Measurements from ENCODE around the gene AKAP9.
"Not testable (repeated sequence)": the region's sequence is repeated elsewhere in the genome, so short reads cannot be mapped to it uniquely, and the experiment has no call there.

The AKAP9 gene

DNA sequence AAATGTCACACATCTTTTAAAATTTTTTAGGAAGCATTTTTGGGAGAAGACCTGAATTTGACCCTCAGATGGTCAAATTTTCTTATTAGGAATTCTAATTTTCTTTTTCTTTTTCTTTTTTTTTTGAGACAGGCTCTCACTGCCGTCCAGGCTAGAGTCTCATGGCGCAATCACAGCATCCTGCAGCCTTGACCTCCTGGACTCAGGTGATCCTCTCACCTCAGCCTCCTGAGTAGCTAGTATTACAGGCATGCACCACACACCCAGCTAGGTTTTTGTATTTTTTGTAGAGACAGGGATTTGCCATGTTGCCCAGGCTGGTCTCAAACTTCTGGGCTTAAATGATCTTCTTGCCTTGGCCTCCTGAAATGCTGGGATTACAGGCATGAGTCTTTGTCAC, 65.4 kb downstream of the AKAP9 start:
- no peaks in the 10 kb centered on the region for H3K27me3 Mint-ChIP-seq
- H3K36me3 Mint-ChIP-seq, result peaks cover 45% of the 10 kb centered on the region
- DNase-seq, result no peak
- H3K9me3 Mint-ChIP-seq, result peaks cover 8% of the 10 kb centered on the region
- CTCF ChIA-PET, result no interaction called here
- H3K4me3 Mint-ChIP-seq, result no peak overlapping the region
- H3K27ac Mint-ChIP-seq, result no peak overlapping the region
- no peaks in the 10 kb centered on the region for H3K4me1 Mint-ChIP-seq

- no peak overlapping the region for H3K27ac Mint-ChIP-seq
- no peak for DNase-seq
- no peak overlapping the region for H3K4me3 Mint-ChIP-seq
- H3K4me1 Mint-ChIP-seq, result no peaks in the 10 kb centered on the region
- CTCF ChIA-PET, result no interaction called here
- H3K36me3 Mint-ChIP-seq, result peaks cover 53% of the 10 kb centered on the region
- no peaks in the 10 kb centered on the region for H3K27me3 Mint-ChIP-seq
- peaks cover 8% of the 10 kb centered on the region for H3K9me3 Mint-ChIP-seq
Measured at GRCh38 chr7:92010215-92010614, 69.6 kb downstream of the AKAP9 start.

DNA sequence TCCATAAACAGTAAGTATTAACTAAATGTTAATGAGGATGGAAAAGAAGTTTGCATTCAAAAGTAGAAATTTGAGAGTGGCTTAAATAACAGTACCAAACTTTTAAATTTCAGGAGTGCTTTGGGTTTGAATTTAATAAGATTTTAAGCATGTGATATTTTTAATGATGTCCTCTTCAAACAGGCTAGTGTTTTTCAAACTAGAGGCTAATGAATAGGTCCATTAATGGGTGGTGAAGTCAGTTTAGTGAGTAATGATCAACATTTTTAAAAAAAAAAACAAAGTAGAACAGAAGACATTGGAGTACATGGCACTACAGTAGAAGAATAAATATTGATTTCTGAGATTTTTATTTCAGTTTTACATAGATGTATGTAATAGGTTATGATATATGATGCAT, 72.9 kb downstream of the AKAP9 start:
- DNase-seq, result no peak
- Mint-ChIP-seq H3K36me3 (peaks cover 45% of the 10 kb centered on the region), H3K9me3 (peaks cover 8% of the 10 kb centered on the region), H3K4me3 (no peak overlapping the region), H3K27me3 (no peaks in the 10 kb centered on the region), H3K4me1 (no peaks in the 10 kb centered on the region), H3K27ac (no peak overlapping the region)
- CTCF ChIA-PET, result no interaction called here

DNA sequence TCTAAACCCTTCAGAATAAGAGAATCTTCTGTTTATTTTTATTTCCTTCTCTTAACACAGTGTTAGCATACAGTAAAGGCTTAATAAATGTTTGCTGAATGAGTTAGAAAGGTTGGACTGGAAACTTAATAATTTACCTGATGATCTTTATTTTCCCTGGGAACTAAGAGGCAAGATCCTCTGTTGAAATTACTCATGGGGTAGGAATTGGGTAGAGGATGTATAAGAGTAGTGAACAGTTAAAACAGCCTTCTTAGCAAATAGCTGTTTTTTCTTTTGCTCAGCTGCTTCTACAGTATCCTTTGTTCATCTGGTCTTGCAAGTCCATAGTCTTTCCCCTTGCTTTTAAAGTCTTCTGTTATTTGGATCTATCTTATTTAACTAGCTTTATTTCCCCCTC, 80.0 kb downstream of the AKAP9 start:
- no peaks in the 10 kb centered on the region for H3K27me3 Mint-ChIP-seq
- H3K27ac Mint-ChIP-seq, result no peak overlapping the region
- no peaks in the 10 kb centered on the region for H3K9me3 Mint-ChIP-seq
- no peaks in the 10 kb centered on the region for H3K4me1 Mint-ChIP-seq
- H3K36me3 Mint-ChIP-seq, result peaks cover 28% of the 10 kb centered on the region
- DNase-seq, result no peak
- H3K4me3 Mint-ChIP-seq, result no peak overlapping the region
- CTCF ChIA-PET, result no interaction called here

GRCh38 chr7:92025260-92025659, 84.6 kb downstream of the AKAP9 start:
- CTCF ChIA-PET, result no interaction called here
- Mint-ChIP-seq H3K27ac (no peak overlapping the region), H3K9me3 (no peaks in the 10 kb centered on the region), H3K27me3 (no peaks in the 10 kb centered on the region), H3K36me3 (peaks cover 42% of the 10 kb centered on the region), H3K4me1 (no peaks in the 10 kb centered on the region), H3K4me3 (no peak overlapping the region)
- DNase-seq, result no peak

- DNase-seq, CTCF ChIA-PET, H3K27ac Mint-ChIP-seq, H3K4me1 Mint-ChIP-seq, H3K4me3 Mint-ChIP-seq, H3K27me3 Mint-ChIP-seq, H3K9me3 Mint-ChIP-seq: not testable (repeated sequence)
- peaks cover 48% of the 10 kb centered on the region for H3K36me3 Mint-ChIP-seq
Measured at GRCh38 chr7:92026635-92027034, 86.0 kb downstream of the AKAP9 start.

GRCh38 chr7:92027128-92027527, 86.5 kb downstream of the AKAP9 start:
- DNase-seq, H3K27me3 Mint-ChIP-seq, H3K27ac Mint-ChIP-seq, H3K4me1 Mint-ChIP-seq, H3K4me3 Mint-ChIP-seq, H3K9me3 Mint-ChIP-seq, CTCF ChIA-PET: not testable (repeated sequence)
- peaks cover 45% of the 10 kb centered on the region for H3K36me3 Mint-ChIP-seq

DNA sequence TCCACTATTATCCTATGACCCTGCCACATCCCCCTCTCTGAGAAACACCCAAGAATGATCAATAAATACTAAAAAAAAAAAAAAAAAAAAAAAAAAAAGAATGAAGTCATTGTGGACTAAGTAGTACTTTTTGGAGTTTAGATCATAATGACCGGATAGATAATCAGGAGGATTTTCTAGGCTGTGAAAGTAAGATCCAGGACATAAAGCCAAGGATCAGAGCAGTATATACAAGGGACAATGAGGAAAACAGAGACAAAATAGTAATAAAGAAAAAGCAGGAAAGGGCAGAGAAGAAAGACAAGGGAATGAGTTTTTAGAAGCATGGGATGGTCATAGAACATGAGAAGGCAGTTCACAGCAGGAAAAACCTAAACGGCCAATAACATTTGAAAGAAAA, 87.6 kb downstream of the AKAP9 start:
- H3K36me3 Mint-ChIP-seq, result peaks cover 41% of the 10 kb centered on the region
- CTCF ChIA-PET, result no interaction called here
- DNase-seq, result no peak
- no peak overlapping the region for H3K27ac Mint-ChIP-seq
- no peaks in the 10 kb centered on the region for H3K27me3 Mint-ChIP-seq
- no peak overlapping the region for H3K4me3 Mint-ChIP-seq
- no peaks in the 10 kb centered on the region for H3K4me1 Mint-ChIP-seq
- H3K9me3 Mint-ChIP-seq, result no peaks in the 10 kb centered on the region

- Mint-ChIP-seq H3K4me1 (no peaks in the 10 kb centered on the region), H3K4me3 (no peak overlapping the region), H3K9me3 (no peaks in the 10 kb centered on the region), H3K27me3 (no peaks in the 10 kb centered on the region), H3K27ac (no peak overlapping the region), H3K36me3 (peaks cover 37% of the 10 kb centered on the region)
- CTCF ChIA-PET, result no interaction called here
- no peak for DNase-seq
Measured at GRCh38 chr7:92028686-92029085, 88.0 kb downstream of the AKAP9 start.

DNA sequence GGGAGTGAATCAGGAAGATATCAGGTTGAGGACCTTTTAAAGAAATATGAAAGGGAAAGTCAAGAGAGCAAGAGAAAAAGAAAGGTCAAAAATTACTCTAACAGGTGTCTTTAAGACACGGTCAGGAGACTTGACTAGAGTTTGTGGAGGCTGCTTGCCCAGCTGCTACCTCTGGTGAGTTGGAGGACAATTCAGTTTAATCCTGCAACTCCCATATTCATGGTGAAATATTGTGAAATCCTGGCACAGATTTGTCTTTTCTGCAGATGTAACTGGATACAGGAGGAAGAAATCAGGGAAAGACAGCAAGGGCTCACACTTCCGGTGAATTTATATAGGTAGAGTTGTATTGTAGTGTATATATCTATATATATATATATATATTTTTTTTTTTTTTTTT, 93.5 kb downstream of the AKAP9 start:
- H3K4me1 Mint-ChIP-seq, result no peaks in the 10 kb centered on the region
- H3K36me3 Mint-ChIP-seq, result peaks cover 17% of the 10 kb centered on the region
- no peak overlapping the region for H3K4me3 Mint-ChIP-seq
- H3K27ac Mint-ChIP-seq, result peak overlapping the region; percentile 36
- H3K27me3 Mint-ChIP-seq, result no peaks in the 10 kb centered on the region
- CTCF ChIA-PET, result no interaction called here
- no peaks in the 10 kb centered on the region for H3K9me3 Mint-ChIP-seq
- no peak for DNase-seq

- Mint-ChIP-seq H3K27me3 (no peaks in the 10 kb centered on the region), H3K27ac (no peak overlapping the region), H3K4me1 (no peaks in the 10 kb centered on the region), H3K36me3 (peaks cover 16% of the 10 kb centered on the region), H3K4me3 (no peak overlapping the region), H3K9me3 (no peaks in the 10 kb centered on the region)
- DNase-seq, result no peak
- CTCF ChIA-PET, result no interaction called here
Measured at GRCh38 chr7:92035576-92035975, 94.9 kb downstream of the AKAP9 start.

GRCh38 chr7:92039900-92040299, 99.2 kb downstream of the AKAP9 start:
- Mint-ChIP-seq H3K4me1 (no peaks in the 10 kb centered on the region), H3K27ac (no peak overlapping the region), H3K4me3 (no peak overlapping the region), H3K9me3 (no peaks in the 10 kb centered on the region), H3K36me3 (peaks cover 14% of the 10 kb centered on the region), H3K27me3 (no peaks in the 10 kb centered on the region)
- DNase-seq, result no peak
- CTCF ChIA-PET, result no interaction called here

DNA sequence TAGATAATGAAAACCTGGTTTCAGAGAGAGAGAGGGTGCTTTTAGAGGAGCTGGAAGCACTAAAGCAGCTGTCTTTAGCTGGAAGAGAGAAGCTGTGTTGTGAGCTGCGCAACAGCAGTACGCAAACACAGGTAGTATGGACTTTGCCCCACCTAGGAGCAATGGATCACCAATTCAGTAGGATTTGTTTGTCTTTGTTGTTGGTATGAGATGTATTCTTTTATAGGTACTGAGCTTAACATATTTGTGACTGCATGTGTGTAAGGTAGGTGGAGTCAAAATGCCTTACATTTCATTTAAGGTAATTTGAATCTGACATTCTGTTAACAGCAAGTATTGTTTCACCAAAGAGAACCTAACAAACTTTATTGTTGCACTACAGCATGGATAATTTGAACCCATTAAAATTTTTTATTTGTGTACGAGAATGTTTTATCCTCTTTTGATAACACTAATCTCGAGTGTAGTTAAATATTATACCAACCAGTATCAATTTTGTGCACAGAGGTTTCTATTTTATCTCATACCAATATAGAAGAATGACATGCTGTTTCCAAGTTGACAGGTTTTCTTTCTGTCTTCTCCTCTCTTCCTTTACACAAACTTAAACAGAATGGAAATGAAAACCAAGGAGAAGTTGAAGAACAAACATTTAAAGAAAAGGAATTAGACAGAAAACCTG, 101.5 kb downstream of the AKAP9 start:
- DNase-seq, result no peak
- H3K36me3 Mint-ChIP-seq, result peaks cover 24% of the 10 kb centered on the region
- H3K4me1 Mint-ChIP-seq, result no peaks in the 10 kb centered on the region
- H3K4me3 Mint-ChIP-seq, result no peak overlapping the region
- H3K9me3 Mint-ChIP-seq, result no peaks in the 10 kb centered on the region
- H3K27me3 Mint-ChIP-seq, result no peaks in the 10 kb centered on the region
- CTCF ChIA-PET, result no interaction called here
- H3K27ac Mint-ChIP-seq, result no peak overlapping the region

DNA sequence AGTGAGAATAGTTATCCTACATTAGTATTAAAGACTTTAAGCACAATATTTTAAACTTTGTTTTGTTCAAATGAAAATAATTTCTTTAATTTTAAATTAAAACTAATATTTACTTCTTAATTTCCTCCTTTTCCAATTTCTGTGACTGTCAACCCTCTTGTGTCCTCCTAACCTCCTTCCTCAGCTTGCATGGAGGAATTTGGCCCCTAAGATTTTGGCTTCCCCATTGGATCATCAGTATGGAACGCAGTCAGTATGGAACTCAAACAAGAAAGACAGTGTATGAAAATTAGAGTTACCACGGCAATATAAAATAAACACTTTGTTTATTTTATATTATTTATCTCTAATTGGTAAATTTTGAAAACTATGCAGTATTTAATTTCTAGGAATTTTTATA, 102.4 kb downstream of the AKAP9 start:
- Mint-ChIP-seq H3K9me3 (no peaks in the 10 kb centered on the region), H3K4me3 (no peak overlapping the region), H3K36me3 (peaks cover 24% of the 10 kb centered on the region), H3K27ac (no peak overlapping the region), H3K27me3 (no peaks in the 10 kb centered on the region), H3K4me1 (no peaks in the 10 kb centered on the region)
- CTCF ChIA-PET, result no interaction called here
- no peak for DNase-seq

- peaks cover 22% of the 10 kb centered on the region for H3K36me3 Mint-ChIP-seq
- CTCF ChIA-PET, result no interaction called here
- no peaks in the 10 kb centered on the region for H3K27me3 Mint-ChIP-seq
Measured at GRCh38 chr7:92043637-92044036, 103.0 kb downstream of the AKAP9 start.

DNA sequence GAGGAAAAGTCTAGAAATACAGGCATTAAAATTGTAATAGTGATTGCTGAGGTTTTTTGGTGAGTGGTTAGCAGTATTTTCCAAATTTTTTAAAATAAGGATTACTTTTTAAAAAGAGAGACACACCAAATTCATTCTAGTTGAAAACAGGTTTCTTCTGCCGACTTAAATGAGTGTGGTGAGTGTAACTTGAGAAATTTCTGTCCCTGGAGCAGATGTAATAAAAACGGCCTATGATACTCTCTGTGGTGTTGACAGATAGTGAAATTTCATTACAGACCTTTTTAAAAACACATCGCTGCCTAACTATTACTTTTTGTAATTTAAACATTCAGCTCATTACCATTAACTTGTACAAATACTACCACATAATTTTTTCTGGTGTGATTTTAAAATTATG, 103.5 kb downstream of the AKAP9 start:
- CTCF ChIA-PET, result no interaction called here
- Mint-ChIP-seq H3K4me1 (no peaks in the 10 kb centered on the region), H3K4me3 (no peak overlapping the region), H3K27me3 (no peaks in the 10 kb centered on the region), H3K36me3 (peaks cover 24% of the 10 kb centered on the region), H3K27ac (no peak overlapping the region), H3K9me3 (no peaks in the 10 kb centered on the region)
- no peak for DNase-seq

More at GRCh38 chr7:92043637-92044036, 103.0 kb downstream of the AKAP9 start:
- no peak overlapping the region for H3K4me3 Mint-ChIP-seq
- H3K27ac Mint-ChIP-seq, result no peak overlapping the region
- no peaks in the 10 kb centered on the region for H3K4me1 Mint-ChIP-seq
- H3K9me3 Mint-ChIP-seq, result no peaks in the 10 kb centered on the region
- DNase-seq, result no peak
